MM.1S (cell line): ENCODE measurements around the gene GRB7.

Experiments used
- EZH2 ChIP-seq: fragments of 300-600 bp; sonication (generic); optimal IDR thresholded peaks from 2 replicates; pipeline ENCODE3; 2017; ENCODE audit warnings: low read depth, mild to moderate bottlenecking, antibody characterized with exemption, low read length, mixed read lengths
- TF ChIP-seq, protein P1 (sequence below): fragments of 300-600 bp; sonication (generic); IDR thresholded peaks from 2 replicates; pipeline ENCODE4 v1.5.1; 2016; ENCODE audit warnings: antibody characterized with exemption, low read length, mixed read lengths

DNA sequence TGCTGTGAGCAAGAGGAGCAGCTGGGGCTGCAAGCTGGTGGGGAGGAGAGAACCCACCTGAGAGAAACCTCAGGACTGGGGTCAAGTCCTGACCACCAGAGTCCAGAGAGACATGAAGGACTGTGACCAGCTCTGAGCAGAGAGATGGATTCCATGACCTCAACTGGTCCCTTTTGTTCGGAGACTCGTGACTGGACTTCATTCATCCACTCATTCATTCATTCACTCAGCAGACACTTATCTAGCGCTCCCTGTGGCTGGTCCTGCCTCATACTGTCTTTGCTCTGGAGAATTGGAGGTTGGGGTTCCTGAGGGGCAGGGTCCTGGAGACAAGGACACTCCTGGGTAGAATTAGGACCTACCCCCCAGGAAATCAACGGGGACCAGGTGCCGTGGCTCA, 33.8 kb upstream of the GRB7 start:
- TF ChIP-seq, protein P1, sequence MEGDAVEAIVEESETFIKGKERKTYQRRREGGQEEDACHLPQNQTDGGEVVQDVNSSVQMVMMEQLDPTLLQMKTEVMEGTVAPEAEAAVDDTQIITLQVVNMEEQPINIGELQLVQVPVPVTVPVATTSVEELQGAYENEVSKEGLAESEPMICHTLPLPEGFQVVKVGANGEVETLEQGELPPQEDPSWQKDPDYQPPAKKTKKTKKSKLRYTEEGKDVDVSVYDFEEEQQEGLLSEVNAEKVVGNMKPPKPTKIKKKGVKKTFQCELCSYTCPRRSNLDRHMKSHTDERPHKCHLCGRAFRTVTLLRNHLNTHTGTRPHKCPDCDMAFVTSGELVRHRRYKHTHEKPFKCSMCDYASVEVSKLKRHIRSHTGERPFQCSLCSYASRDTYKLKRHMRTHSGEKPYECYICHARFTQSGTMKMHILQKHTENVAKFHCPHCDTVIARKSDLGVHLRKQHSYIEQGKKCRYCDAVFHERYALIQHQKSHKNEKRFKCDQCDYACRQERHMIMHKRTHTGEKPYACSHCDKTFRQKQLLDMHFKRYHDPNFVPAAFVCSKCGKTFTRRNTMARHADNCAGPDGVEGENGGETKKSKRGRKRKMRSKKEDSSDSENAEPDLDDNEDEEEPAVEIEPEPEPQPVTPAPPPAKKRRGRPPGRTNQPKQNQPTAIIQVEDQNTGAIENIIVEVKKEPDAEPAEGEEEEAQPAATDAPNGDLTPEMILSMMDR, result no peak
- TF ChIP-seq EZH2, result no peak
